HG03442 (cell line): ENCODE measurements around the gene MGAT2.
"Not testable (repeated sequence)": the region's sequence is repeated elsewhere in the genome, so short reads cannot be mapped to it uniquely, and the experiment has no call there.

Experiments
- ATAC-seq: cut with Tn5 transposase; IDR thresholded peaks from one replicate; pipeline ENCODE4 v1.9.1; 2021; ENCODE audit warnings: mild to moderate bottlenecking, moderate library complexity; ENCODE audit not compliant: unreplicated experiment

MGAT2 gene

DNA sequence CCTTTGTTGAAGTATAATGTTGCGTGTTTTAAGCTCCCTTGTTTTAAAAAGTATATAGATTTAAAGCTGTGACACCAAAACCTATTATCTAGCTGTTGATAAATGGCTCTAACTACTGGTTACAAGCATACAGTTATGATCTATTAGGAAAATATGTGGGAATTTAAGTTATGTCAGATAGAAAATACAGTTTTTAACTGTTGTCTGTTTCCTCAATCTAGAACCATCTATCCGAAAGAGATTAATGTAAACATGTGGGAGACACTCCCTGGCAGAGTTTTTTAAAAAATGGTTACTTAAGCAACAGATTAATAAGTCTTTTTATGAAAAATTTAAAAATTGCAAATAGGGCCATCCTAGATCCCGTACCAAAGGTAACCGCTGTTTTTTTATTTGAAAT lies 8.3 kb upstream of the MGAT2 start:
- ATAC-seq: no peak

DNA sequence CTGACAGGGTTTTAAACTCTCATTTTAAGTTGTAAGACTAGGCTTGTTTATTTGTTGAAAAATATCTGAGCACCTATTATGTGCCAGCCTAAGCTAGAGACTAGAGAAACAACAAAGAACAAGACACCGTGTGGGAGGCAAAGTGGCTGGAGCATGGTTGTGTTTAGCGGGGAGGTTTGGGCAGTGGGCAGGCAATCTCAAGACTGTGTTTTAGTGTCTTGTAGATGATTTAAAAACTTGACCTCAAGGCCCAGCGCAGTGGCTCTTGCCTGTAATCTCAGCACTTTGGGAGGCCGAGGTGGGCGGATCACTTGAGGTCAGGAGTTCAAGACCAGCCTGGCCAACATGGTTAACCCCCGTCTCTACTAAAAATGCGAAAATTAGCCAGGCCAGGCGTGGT lies 7.9 kb upstream of the MGAT2 start:
- ATAC-seq: no peak

DNA sequence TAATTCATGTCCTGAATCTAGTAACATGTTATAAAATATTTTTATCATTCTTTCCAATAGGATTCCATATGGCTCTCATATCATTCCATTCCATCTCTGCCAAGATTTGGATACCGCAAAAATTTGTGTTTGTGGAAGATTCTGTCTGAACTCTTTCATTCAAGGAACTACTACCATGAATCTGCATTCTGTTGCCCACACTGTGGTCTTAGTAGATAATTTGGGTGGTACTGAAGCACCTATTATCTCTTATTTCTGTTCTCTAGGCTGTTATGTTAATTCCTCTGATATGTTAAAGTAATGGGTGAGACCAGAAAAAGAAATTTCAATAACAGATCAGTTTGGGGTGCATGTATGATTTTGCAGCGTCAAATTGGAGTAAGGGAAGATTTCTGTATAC lies 6.4 kb upstream of the MGAT2 start:
- no peak for ATAC-seq

DNA sequence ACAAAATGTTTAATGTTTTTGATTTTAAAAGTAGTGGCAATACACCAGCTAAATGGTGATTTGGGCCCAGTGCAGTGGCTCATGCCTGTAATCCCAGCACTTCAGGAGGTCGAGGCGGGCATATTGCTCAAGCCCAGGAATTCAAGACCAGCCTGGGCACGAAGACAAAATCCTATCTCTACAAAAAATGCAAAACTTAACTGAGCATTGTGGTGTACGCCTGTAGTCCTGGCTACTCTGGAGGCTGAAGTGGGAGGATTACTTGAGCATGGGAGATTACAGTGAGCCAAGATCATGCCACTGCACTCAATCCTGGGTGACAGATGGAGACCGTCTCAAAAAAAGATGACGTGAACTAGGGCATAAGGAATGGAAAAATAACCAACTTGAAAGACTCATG lies 4.8 kb upstream of the MGAT2 start:
- no peak for ATAC-seq

DNA sequence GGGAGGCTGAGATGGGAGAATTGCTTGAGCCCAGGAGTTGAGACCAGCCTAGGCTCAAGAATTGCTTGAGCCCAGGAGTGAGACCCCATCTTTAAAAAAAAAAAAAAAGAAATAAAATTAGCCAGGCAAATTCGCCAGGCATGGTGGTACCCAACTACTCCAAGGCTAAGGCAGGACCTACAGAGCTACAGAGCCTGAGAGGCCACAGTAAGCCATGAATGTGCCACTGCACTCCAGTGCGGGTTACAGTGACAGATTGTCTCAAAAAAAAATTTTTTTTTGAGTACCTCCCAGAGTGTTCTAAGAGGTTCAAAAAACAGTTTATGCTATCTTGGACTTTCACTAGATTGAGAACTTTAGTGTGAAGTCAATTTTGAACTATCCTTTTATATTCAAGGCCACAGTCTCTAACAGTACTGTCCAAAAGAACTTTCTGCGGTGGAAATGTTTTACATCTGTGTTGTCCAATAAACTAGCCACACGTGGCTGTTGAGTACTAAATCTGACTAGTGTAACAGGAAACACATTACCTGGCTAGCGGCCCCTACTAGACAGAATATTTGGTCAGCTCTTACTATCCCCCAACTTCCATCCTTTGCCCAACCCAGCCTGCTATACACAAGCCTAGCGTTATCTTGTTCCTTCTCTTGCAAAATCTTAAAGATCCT lies 2.6 kb upstream of the MGAT2 start:
- no peak for ATAC-seq

DNA sequence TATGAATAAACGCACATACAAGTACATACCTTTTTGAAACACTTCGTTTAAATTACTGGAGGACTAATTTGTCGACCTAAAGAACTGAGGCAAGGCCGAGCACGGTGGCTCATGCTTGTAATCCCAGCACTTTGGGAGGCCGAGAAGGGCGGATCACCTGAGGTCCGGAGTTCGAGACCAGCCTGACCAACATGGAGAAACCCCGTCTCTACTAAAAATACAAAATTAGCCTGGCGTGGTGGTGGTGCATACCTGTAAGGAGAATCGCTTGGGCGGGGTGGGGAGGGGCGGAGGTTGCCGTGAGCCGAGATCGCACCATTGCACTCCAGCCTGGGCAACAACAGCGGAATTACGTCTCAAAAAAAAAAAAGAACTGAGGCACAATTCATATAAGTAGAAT lies 1.3 kb upstream of the MGAT2 start:
- not testable (repeated sequence) for ATAC-seq

DNA sequence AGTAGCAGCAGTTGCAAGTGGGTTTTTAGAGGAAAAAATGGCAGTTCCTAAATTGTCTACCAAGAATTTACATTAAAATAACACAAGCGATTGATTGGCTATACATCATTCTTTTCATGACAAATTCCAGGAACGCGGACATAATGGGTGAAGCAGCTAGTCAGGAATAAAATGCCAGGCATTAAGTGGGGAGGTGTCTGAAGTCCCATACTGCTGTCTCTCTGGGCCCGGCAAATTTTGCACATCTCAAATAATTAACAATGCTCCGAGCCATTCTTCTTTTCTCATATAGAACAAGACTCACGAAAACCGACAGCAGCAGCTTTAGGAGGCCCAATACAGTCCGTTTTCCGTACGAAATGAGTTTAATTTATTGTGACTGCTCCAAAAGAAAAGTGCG lies 869 bp upstream of the MGAT2 start:
- ATAC-seq: no peak

DNA sequence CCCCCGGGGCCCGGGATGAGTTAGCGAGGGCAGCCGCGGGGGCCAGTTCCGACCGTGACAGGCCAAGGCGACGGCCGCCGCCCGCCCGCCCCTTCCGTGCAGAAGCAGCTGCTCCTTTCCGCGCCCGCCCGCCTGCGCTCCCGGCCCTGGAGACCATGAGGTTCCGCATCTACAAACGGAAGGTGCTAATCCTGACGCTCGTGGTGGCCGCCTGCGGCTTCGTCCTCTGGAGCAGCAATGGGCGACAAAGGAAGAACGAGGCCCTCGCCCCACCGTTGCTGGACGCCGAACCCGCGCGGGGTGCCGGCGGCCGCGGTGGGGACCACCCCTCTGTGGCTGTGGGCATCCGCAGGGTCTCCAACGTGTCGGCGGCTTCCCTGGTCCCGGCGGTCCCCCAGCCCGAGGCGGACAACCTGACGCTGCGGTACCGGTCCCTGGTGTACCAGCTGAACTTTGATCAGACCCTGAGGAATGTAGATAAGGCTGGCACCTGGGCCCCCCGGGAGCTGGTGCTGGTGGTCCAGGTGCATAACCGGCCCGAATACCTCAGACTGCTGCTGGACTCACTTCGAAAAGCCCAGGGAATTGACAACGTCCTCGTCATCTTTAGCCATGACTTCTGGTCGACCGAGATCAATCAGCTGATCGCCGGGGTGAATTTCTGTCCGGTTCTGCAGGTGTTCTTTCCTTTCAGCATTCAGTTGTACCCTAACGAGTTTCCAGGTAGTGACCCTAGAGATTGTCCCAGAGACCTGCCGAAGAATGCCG lies 699 bp downstream of the MGAT2 start:
- ATAC-seq: peak; percentile 22

DNA sequence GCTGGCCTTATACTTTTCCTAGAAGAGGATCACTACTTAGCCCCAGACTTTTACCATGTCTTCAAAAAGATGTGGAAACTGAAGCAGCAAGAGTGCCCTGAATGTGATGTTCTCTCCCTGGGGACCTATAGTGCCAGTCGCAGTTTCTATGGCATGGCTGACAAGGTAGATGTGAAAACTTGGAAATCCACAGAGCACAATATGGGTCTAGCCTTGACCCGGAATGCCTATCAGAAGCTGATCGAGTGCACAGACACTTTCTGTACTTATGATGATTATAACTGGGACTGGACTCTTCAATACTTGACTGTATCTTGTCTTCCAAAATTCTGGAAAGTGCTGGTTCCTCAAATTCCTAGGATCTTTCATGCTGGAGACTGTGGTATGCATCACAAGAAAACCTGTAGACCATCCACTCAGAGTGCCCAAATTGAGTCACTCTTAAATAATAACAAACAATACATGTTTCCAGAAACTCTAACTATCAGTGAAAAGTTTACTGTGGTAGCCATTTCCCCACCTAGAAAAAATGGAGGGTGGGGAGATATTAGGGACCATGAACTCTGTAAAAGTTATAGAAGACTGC lies 1.5 kb downstream of the MGAT2 start:
- ATAC-seq: no peak

DNA sequence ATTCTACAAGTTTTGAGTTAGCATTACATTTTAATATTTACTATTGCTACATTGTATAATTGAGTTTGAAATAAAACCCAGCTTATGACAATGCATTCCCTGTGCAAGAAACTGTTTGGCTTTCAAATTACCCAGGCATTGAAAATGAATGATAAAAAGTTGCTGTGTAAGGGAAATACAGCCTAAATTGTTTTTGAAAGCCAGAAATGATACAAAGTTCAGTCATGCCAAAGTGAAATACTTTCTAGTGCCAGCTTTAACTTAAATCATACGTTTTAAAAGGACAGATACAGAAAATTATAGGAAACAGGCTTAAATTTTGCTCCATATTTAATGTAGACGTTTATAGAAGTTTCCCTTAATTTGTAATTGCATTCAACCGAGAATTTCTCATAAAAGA lies 2.8 kb downstream of the MGAT2 start:
- no peak for ATAC-seq

DNA sequence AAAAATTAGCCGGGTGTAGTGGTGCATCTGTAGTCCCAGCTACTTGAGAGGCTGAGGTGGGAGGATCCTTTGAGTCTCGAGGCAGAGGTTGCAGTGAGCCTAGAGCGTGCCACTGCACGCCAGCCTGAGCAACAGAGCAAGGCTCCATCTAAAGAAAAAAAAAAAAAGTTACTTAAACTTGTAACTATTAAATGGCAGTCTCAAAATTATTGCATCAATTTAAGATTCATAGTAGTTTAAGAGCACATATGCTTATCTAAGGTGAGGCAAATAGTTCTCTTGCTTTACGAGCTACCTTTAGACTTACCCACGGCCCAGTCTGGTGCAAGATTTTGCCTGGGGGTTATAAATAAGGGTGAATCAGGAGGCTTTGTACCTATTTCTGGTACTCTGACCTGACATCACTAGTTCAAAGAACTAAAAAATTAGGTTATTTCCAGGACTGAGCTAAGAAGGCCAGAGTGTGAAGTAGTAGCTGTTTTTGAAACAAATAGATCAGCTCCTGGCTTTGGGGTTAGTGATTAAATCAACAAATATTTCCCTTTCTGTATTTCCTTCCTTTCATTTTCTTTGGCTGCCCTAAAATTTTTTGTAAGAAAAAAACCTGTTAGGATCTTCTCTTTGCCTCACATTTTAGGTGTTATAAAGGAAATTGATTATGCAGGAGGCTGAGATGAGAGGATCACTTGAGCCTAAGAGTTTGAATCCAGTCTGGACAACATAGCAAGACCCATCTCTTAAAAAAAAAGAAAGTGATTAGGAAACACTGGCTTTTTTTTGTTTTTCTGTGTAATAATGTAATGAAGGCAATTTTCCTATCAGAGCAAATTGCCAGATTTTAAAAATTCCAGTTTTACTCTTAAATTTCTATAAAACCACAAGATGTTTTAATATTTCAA lies 3.6 kb downstream of the MGAT2 start:
- ATAC-seq: no peak

DNA sequence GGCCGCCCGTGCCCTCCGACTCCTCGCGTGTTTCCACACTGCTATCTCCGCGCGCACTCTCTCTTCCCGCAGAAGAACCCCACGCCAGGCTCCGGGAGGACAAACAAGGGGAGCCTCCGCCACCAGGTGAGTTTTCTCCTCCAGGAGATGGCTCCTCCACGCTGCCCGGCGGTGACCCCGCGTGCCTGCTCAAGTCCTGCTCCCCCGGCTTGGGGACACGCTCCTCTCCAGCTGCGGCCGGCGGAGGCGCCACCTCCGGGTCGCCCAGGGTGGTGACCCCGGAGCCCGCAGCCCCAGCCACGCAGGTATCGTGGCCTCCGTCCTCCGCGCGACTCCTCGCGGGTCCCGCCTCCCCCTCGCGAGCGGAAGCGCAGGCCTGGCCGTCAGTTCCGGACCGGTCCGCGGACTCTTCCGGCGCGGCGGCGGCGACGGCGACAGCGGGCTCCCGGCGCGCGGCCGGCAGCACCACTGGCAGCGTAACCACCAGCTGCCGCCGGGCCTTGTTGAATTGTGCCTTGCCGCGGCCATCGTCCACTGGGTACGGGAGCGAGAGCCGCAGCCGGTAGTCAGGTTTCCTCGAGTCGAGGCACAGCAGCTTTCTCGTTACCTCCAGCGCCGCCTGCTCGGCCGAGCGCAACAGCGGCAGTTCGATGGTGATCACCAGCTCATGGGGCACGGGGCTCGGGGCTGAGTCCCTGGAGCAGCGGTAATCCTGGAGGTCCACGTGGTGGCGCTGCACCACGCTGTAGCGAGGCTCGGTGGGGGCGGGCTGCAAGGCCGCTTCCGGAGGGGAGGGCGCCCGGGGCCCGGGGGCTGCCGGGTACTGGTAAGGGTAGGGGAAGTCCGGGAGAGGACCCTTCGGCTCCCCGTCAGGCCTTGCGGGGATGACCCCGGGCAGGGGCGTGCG lies 13.3 kb downstream of the MGAT2 start:
- peak; percentile 75 for ATAC-seq

DNA sequence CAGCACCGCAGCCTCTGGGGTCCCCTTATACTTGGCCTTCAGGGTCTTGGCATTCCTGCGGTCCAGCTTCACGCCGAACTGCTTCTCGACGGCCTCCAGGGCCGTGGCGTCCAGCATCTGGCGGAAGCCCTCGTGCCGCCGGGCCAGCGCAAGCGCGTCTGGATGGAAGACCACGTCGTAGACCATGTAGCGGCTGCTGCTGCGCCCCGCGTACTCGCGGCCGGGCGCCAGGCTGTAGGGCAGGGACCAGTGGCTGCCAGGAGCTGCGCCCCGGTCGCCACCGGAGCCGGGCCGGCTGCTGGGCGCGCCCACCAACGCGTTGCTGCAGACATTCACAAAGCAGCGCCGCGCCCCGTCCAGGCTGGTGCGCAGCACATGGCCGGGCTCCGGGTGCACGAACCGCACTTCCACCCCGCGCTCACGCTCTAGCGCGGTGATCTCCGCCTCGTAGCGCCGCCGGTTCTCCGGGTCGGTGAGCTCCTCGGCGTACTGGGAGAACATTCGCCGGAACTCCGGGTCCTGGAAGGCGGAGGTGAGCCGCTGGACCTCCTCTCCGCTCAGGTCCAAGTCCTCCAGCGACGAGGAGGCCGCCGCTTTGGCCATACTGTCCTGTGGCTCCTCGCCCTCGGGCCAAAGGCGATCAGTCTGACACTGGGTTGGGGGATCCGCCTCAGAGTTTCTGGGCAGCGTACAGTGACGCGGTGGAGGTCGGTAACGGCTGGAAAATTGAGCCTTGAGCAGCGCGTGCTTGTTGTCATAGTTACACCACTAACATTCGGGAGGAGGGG lies 14.1 kb downstream of the MGAT2 start, which contains the start of gene DNAAF2:
DNAAF2 (minus strand) TSS at position 698 of the 788 bp plus-strand sequence; CDS start at position 603, 95 bp downstream.
- ATAC-seq: peak; percentile 23

DNA sequence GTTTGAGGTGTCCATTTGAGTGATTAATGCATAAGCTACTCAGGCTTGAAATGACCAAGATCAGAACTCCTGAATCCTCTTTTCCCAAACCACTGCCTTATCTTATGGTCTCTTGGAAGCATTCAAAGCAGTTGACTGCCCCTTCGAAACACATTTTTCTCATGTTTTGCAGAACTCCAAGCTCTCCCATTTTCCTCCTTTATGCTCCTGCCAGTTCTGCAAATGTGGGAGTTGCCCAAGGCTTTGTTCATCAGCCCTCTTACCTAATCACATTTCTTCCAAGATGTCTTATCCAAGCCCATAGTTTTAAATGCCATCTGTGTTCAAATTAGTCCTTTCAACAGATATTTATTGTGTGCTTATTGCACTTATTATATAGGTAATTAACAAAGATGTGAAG lies 16.3 kb downstream of the MGAT2 start:
- ATAC-seq: no peak

DNA sequence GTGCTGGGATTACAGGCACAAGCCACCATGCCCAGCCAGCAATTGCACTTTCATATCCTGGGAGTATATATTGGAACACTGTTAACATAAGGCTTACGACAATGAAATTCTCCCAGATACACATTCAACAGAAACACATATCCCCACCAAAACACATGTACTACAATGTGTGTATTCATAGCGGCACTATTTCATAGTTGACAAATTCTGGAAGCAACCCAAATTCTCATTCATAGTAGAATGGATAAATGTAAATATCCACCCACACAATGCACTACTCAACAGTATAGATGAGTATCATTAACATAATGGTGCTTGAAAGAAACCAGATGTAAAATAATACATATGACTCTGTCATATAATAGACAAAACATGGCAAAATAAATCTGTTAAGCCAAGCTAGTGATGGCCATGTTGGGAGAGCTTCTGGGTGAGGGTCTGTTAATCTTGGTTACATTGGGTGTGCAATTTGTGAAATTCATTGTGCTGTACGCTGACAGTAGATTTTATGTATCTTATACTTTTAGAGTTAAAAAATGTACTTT lies 17.0 kb downstream of the MGAT2 start:
- no peak for ATAC-seq

DNA sequence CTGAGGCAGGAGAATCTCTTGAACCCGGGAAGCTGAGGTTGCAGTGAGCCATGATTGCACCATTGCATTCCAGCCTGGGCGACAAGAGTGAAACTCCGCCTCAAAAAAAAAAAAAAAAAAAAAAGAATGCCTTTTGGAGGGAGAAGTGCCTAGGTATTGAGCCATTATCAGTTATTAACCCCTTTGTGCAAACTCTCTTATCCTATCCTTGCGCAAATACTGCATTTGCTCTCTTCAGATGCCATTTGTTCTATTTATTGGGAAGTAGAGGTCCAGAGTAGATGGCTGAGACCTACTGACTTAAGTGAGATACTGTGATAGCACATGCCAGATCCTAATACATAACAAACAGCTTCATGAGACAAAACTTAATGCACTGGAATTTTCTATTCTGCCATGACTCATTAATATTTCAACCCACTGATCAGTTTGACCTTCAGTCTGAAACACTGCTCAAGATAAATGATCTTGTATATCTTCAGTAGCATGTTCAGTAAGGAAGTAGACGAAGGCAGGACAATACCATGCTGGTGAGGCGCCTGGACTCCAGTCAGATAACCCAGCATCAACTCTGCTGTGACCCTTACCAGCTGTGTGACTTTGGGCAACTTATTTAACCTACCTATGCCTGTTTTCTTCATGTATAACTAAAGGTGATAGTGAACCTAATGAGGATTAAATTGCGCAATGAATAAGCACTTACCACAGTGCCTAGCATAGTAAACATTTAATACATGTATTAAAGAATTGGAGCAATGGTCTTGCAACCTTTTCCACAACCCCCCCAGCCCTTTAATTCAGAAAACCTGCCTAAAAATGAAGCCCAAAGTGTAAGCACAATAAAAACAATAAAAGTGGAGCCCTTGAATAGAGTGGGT lies 20.2 kb downstream of the MGAT2 start:
- ATAC-seq: no peak

DNA sequence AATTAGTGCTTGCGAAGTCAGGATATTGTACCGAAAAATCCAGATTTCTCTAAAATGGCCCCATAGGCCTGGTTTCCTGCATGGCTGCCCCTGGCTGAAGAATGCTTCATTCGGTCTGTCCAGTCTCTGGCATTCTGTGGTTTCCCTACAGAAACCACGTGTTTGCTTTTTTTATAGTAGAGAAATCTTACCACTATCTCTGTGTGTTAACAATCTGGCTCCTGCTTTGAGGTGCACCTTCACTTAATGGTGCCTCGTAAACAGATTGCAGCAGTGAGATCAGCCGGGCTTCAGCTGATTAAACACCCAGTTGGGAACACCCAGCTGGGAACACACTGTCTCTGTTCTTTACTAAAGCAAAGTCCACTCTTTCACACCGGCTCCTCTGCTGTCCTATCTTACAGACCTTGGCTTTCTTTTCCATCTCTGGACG lies 21.1 kb downstream of the MGAT2 start:
- ATAC-seq: no peak

DNA sequence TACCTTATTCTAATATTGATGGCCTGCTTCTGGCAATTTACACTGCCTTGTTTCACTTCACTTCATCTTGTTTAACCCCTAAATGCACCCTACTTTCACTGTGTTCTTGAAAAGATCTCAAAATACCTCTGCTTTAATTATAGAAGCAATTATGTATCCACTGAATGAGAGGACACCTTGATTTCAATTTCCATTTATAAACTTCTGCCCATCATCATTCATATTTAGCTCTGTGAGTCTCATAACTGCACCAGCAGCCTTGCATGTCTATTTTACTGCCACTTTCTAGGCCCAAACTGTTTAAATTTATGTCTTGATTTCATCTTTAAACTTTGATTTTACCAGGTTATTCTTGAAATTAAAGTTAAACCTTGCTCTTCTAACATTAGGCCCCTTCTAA lies 21.6 kb downstream of the MGAT2 start:
- ATAC-seq: no peak
